ENCODE results near the gene ITPR1. TPM values are rescaled to one million over a fixed set of nuclear protein-coding genes. Genes with fewer than 3 reads are reported as not detected.

ITPR1 gene
- total RNA-seq, 4 donors from 2014 or later: 14.7 to 45.1 (median 21.0) TPM

DNA sequence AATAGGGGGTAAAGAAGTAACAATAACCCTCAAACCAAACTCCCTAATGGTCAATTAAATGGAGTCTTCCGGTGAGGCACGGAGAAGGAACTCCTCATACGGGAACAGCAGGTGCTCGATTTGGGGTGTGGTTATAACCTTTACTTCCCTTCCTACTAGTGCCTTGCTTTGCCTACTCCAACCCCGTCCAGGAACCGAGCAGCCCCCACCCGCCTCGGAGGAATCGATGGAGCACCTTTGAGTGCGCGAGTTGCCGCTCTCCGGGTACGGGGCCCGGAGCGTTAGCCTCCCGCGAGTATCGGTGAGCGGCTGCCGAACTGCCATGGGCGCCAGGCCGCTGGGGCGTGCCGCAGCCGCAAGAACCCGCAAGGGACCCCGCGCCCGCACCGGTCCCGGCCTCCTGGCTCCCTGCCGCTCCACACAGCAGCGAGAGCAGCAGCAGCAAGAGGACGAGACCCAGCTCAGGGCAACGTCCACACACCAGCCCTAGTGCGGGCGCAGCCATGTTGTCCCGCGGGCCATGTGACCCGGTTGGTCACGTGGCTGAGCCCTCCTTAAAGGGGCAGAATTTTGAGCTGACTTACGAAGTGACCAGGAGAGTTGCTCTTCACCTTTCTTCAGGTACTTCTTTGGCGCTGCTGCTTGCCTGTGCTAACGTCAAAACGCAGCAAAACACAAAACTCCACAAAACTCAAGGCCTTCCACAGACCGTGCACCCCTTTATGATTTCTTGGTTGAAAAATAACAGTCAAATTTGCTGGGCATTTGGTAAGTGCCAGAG is 26.2 kb upstream of the ITPR1 start, which contains the start of gene SUMF1:
SUMF1 (minus strand) TSS at position 529 of the 781 bp plus-strand sequence; CDS start at position 505, 24 bp downstream.
- Histone ChIP-seq H3K27ac (peak within 1 kb of the TSS; percentile 86), H3K9me3 (no peaks in the 10 kb centered on the region), H3K4me3 (peak within 1 kb of the TSS; percentile 67), H3K36me3 (no peaks in the 10 kb centered on the region), H3K4me1 (peaks cover 12% of the 10 kb centered on the region), H3K27me3 (no peaks in the 10 kb centered on the region)
- under 1% methylated on average over 46 of the region's 47 CpGs for WGBS
- TF ChIP-seq, protein P1, sequence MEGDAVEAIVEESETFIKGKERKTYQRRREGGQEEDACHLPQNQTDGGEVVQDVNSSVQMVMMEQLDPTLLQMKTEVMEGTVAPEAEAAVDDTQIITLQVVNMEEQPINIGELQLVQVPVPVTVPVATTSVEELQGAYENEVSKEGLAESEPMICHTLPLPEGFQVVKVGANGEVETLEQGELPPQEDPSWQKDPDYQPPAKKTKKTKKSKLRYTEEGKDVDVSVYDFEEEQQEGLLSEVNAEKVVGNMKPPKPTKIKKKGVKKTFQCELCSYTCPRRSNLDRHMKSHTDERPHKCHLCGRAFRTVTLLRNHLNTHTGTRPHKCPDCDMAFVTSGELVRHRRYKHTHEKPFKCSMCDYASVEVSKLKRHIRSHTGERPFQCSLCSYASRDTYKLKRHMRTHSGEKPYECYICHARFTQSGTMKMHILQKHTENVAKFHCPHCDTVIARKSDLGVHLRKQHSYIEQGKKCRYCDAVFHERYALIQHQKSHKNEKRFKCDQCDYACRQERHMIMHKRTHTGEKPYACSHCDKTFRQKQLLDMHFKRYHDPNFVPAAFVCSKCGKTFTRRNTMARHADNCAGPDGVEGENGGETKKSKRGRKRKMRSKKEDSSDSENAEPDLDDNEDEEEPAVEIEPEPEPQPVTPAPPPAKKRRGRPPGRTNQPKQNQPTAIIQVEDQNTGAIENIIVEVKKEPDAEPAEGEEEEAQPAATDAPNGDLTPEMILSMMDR (IDR thresholded peaks at IDR 0.05): no peak
- TF ChIP-seq EP300 (IDR thresholded peaks at IDR 0.05) (no peak), POLR2A (IDR thresholded peaks at IDR 0.05) (peak in 1 of 2 donors; percentile 52), POLR2AphosphoS5 (IDR thresholded peaks at IDR 0.05) (peak in 2 of 3 donors; percentile 40 to 93)
- peak; percentile 88 to 90 for DNase-seq (ENCODE audit: low spot score in 2 of 2)

DNA sequence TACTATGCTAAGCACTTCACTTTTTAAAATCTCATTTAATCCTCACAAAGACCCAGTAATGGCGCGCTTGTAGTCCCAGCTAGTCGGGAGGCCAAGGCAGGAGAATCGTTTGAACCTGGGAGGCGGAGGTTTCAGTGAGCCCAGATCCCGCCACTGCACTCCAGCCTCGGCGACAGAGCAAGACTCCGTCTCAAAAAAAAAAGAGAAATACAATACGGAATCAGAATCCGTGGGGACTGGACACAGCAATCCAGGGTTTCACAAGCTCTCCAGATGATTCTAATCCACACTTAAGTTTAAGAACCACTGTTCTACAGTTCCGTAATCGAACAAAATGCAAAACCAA is 25.7 kb upstream of the ITPR1 start:
- H3K27ac ChIP-seq: peak overlapping the region; percentile 86
- 75% methylated on average over 13 of the region's 13 CpGs for WGBS
- H3K36me3 ChIP-seq: no peaks in the 10 kb centered on the region
- DNase-seq (ENCODE audit: low spot score in 2 of 2): no peak
- peaks cover 12% of the 10 kb centered on the region for H3K4me1 ChIP-seq
- H3K9me3 ChIP-seq: no peaks in the 10 kb centered on the region
- no peaks in the 10 kb centered on the region for H3K27me3 ChIP-seq
- H3K4me3 ChIP-seq: peak overlapping the region; percentile 67
- TF ChIP-seq EP300 (IDR thresholded peaks at IDR 0.05) (no peak), POLR2AphosphoS5 (IDR thresholded peaks at IDR 0.05) (no peak), POLR2A (IDR thresholded peaks at IDR 0.05) (no peak)
- TF ChIP-seq, protein P1 (IDR thresholded peaks at IDR 0.05): no peak

DNA sequence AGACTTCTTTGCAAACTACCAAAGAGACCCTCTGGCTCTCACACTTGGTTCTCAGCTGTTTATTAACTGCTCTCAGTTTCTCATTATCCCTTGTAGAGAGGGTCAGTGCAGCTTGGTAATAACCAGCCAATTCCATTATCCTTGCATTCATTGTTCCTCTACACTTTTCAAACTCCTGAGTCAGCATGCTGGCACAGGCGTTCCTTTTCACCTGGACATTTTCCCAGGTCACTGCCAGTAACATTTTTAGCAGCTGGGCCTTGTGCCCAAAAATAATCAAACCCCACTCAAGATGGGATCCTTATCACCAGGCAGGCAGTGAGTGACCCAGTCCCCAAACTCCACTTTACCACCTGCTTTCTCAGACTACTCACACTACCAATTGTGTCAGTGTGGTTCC is 21.2 kb upstream of the ITPR1 start:
- no peak for DNase-seq (ENCODE audit: low spot score in 2 of 2)
- Histone ChIP-seq H3K9me3 (no peaks in the 10 kb centered on the region), H3K4me3 (no peak overlapping the region), H3K36me3 (no peaks in the 10 kb centered on the region), H3K27me3 (no peaks in the 10 kb centered on the region), H3K27ac (no peak overlapping the region), H3K4me1 (peaks cover 3% of the 10 kb centered on the region)
- no peak for TF ChIP-seq EP300 (IDR thresholded peaks at IDR 0.05)
- 35% methylated on average over 1 of the region's 1 CpG for WGBS

DNA sequence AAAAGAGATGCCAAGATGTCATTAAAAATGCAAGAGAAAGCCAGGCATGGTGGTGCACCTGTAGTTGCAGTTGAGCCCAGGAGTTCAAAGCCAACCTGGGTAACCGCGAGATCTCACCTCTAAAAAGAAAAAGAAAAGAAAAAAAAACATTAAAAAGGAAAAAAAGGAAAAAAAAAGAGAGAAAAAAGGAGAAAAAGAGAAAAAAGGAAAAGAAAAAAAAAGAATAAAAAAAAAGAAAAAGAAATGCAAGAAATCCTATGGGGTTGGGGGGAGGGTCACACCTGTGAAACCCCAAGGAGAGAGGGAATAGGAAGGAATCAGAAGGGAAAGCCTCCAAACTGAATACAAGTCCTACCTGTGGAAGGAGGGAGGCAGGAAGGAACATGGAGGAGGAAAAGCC is 20.8 kb upstream of the ITPR1 start:
- TF ChIP-seq, protein P1 (IDR thresholded peaks at IDR 0.05): no peak
- no peak for TF ChIP-seq POLR2AphosphoS5 (IDR thresholded peaks at IDR 0.05)
- no peak for TF ChIP-seq EP300 (IDR thresholded peaks at IDR 0.05)
- TF ChIP-seq POLR2A (IDR thresholded peaks at IDR 0.05): no peak
- Histone ChIP-seq H3K4me1 (peaks cover 2% of the 10 kb centered on the region), H3K4me3 (no peak overlapping the region), H3K27me3 (no peaks in the 10 kb centered on the region), H3K36me3 (no peaks in the 10 kb centered on the region), H3K9me3 (no peaks in the 10 kb centered on the region), H3K27ac (no peak overlapping the region)
- no peak for DNase-seq (ENCODE audit: low spot score in 2 of 2)
- WGBS: 100% methylated on average over 2 of the region's 2 CpGs

DNA sequence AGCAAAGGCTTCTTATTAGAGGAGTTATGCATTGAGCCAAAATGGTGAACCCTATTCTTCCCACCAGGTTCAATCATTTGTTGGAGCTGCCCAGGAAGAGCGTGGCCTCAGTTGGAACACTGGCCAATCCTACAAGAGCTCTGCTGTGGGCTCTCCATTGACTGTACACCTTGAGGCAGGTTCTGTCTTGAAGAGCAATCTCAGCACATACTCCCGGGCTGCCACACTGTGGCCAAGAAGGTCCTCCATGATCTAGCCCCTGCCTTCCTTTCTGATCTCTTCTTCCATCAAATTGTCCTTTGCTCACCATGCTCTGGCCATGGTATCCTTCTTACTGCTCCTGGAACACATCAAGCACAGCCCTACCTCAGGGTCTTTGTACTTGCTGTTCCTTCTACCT is 20.4 kb upstream of the ITPR1 start:
- H3K9me3 ChIP-seq: no peaks in the 10 kb centered on the region
- WGBS: 86% methylated on average over 2 of the region's 2 CpGs
- H3K27me3 ChIP-seq: no peaks in the 10 kb centered on the region
- TF ChIP-seq EP300 (IDR thresholded peaks at IDR 0.05): no peak
- no peak for TF ChIP-seq POLR2AphosphoS5 (IDR thresholded peaks at IDR 0.05)
- TF ChIP-seq, protein P1 (IDR thresholded peaks at IDR 0.05): no peak
- TF ChIP-seq POLR2A (IDR thresholded peaks at IDR 0.05): no peak
- no peak for DNase-seq (ENCODE audit: low spot score in 2 of 2)
- no peak overlapping the region for H3K27ac ChIP-seq
- no peaks in the 10 kb centered on the region for H3K4me1 ChIP-seq
- H3K4me3 ChIP-seq: no peak overlapping the region
- no peaks in the 10 kb centered on the region for H3K36me3 ChIP-seq
